T47D (cell line): Measurements from ENCODE around the gene GSS.
"Not testable (repeated sequence)": the region's sequence is repeated elsewhere in the genome, so short reads cannot be mapped to it uniquely, and the experiment has no call there.

Experiments used
- DNase-seq, 2 experiments: peaks; one replicate each; pipeline versions ENCODE4 v3.0.0 to v3.0.0-alpha.2; 2011 to 2012; ENCODE audit warnings: low read depth in 1 of 2, low spot score in 1 of 2
- JUND ChIP-seq: IDR thresholded peaks from 2 replicates; pipeline ENCODE4 v1.6.1; 2012; ENCODE audit warnings: low read depth
- in situ Hi-C: cut with HindIII; loops from 2 replicates; pipeline ENCODE4 v1.10.0; 2016; ENCODE audit warnings: low sequenced_read_pairs, low pct_unique_long_range_greater_than_20kb

The GSS gene

DNA sequence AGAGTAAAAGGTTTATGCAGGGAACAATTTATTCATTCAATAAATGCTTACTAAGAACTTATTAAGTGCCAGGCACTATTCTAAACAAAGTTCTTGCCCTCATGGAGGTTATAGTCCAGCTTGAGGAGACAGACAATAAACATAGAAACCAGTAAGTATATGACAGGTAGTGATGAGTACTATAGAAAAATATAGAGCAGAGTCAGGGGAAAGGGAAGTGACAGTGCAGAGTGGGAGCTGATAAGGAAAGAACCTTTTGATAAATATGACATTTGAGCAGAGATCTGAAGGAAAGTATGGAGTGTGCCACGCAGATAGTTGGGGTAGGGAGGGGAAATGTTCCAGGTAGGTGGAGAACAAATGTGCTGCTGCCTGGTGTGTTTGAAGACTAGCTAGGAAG lies 67.1 kb downstream of the GSS start:
- no peak for TF ChIP-seq JUND
- in situ Hi-C loops, result no loop called here
- no peak for DNase-seq

DNA sequence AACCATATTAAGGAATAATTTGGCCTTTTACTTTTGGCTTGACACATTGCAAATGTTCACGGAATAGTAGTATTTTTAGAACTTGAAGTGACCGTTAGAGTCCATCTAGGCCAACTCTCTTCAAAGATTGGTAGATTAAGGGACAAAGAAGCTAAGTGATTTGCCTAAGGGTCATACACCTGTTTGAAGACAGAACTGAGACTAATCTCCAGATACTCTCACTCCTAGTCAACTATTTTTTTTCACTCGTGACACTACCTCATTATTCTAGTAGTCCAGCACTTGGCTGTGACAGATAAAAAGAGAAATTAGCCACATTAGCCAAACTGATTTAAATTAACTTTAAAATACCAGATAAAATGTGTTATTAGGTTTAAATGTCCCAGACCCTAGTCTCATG lies 68.6 kb downstream of the GSS start:
- in situ Hi-C loops, result no loop called here
- TF ChIP-seq JUND, result no peak
- DNase-seq, result no peak

DNA sequence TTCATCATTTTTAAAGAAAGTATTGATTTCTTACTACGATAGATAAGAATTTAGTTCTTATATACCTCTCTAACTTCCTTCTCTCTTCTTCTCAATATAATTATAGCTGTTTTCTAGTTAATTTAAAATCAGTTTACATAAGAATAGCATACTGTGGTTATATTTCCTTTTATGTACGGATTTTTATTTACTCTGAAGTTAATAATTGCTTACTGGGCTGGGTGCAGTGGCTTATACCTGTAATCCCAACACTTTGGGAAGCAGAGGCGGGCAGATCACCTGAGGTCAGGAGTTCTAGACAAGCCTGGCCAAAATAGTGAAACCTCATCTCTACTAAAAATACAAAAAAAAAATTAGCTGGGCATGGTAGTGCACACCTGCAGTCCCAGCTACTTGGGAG lies 69.5 kb downstream of the GSS start:
- in situ Hi-C loops, result no loop called here
- DNase-seq, result no peak
- no peak for TF ChIP-seq JUND

DNA sequence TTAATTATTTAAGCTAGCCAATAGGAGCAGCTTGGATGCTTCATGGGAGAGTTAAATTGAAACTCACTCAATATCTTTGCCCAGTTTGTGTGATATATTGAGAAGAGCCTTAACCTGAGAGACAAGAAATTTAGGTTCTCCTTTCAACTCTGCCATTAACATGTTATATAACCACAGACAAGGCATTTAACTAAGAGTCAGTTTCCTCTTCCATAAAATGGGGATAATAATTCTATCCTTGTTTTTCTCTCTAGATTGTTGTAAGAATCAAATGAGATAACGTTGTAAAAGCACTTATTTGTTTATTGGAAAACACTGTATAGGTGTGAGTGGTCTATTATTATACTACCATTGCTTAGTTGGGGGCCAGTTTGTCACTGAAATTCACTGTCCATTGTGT lies 71.3 kb downstream of the GSS start:
- in situ Hi-C loops, result no loop called here
- no peak for TF ChIP-seq JUND
- no peak for DNase-seq

DNA sequence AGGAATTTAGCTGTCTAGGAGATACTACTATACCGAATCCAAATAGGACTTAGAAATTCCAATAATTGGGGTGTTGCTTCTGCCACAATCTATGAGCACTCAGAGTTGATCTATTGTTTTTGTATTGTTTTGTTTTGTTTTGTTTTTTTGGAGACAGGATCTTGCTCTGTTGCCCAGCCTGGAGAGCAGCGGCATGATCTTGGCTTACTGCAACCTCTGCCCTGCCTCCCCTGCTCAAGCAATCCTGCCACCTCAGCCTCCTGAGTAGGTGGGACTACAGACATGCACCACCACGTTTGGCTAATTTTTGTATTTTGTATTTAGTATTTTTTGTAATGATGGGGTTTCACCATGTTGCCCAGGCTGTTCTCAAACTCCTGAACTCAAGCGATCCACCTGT lies 71.8 kb downstream of the GSS start:
- TF ChIP-seq JUND, result no peak
- in situ Hi-C loops, result no loop called here
- no peak for DNase-seq

DNA sequence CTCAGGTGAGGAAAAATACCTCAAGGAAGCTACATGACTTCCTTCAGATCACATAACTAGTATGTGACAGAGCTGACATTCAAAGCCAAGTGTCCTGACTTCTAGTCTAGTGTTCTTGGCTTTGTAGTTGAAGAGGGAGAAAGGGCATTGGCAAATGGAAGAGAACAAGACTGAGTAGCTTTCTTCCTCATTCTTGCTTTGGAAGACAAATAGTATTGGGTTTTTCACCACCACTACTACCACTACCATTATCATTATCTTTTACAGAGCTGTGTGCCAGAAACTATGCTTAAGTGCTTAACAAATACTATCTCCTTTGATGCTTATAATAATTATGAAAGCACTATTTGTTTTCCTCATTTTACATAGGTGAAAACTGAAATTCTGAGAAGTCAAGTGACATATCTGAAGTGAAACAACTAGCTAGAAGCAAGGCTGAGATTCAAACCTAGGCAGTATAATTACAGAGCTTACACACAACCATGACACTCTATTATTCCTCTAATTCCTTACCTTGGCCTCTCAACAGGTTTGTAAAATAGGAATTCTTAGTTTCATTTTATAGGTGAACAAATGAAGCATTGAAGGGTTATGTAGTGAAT lies 72.4 kb downstream of the GSS start:
- no peak for TF ChIP-seq JUND
- no peak for DNase-seq
- in situ Hi-C loops, result no loop called here

DNA sequence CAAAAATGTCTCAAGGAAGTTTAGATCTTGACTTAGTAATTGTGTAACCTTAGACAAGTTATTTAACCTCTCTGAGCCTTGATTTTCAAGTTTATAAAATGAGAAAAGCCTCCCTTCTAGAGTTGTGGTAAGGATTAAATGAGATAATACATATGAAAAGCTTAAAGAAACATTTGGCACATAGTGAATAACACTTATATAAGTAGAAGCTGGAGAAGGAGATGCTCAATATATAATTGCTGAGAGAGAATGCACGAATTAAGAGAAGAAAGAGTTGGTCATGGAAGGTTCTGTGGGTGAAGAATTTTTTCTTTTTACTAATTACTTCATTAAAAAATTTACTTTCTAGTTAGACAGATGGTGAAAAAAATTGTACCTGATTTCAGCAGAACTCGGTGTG lies 73.9 kb downstream of the GSS start:
- TF ChIP-seq JUND, result no peak
- DNase-seq, result no peak
- in situ Hi-C loops, result no loop called here

DNA sequence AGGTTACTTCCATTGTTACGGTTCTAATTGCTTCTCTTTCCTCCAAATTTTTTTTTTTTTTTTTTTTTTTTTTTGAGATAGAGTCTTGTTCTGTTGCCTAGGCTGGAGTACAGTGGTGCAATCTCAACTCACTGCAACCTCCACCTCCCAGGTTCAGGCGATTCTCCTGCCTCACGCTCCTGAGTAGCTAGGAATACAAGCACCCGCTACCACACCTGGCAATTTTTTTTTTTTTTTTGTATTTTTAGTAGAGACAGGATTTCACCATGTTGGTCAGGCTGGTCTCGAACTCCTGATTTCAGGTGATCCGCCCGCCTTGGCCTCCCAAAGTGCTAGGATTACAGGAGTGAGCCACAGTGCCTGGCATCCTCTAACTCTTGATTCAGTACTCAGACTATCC lies 74.6 kb downstream of the GSS start:
- DNase-seq, in situ Hi-C loops: not testable (repeated sequence)

DNA sequence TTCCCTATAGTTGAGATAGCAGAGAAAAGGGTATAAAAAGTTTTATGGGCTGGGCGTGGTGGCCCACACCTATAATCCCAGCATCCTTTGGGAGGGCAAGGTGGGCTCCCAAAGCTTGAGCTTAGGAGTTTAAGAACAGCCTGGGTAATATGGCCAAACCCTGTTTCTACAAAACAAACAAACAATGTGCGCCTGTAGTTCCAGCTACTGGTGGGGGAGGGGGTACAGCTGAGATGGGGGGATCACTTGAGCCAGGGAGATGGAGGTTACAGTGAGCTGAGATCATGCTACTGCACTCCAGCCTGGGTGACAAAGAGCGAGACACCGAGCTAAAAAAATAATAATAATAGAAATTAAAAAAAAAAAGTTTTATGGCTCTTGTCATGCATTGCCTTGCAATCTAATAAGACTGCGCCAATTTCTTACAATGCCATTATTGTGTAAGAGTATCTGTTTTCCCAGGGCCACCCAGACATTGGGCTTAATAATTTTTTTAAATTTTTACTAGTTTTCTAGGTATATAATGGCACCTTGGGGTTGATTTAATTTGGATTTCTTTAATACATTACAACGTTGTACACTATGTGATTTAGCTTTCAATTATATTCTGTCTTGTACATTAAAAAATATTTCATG lies 75.3 kb downstream of the GSS start:
- in situ Hi-C loops, result no loop called here
- no peak for DNase-seq
- no peak for TF ChIP-seq JUND
